GM18907 (cell line): ENCODE results near the gene PSMG3.
A peak's percentile ranks its signal among the peaks of the same experiment; 100 is the strongest.

Experiments
- ATAC-seq: cut with Tn5 transposase; IDR thresholded peaks from one replicate; pipeline ENCODE4 v1.9.1; 2021; ENCODE audit warnings: mild to moderate bottlenecking, moderate library complexity; ENCODE audit not compliant: unreplicated experiment

PSMG3 gene

GRCh38 chr7:1580422-1581030 lies 10.7 kb upstream of the PSMG3 start:
- no peak for ATAC-seq

- ATAC-seq: peak; percentile 51
Observed at GRCh38 chr7:1579481-1580421, 9.9 kb upstream of the PSMG3 start.

GRCh38 chr7:1578513-1578912 lies 8.7 kb upstream of the PSMG3 start:
- ATAC-seq: no peak

- ATAC-seq: no peak
Observed at GRCh38 chr7:1576521-1577253, 6.9 kb upstream of the PSMG3 start.

GRCh38 chr7:1575809-1576208 lies 6.0 kb upstream of the PSMG3 start:
- ATAC-seq: no peak

GRCh38 chr7:1572111-1572822 lies 2.4 kb upstream of the PSMG3 start:
- no peak for ATAC-seq

GRCh38 chr7:1569440-1569832 lies 396 bp downstream of the PSMG3 start:
- ATAC-seq: peak; percentile 24

- ATAC-seq: no peak
Observed at GRCh38 chr7:1569016-1569415, 816 bp downstream of the PSMG3 start.

- ATAC-seq: no peak
Observed at GRCh38 chr7:1567896-1568510, 1.8 kb downstream of the PSMG3 start.

- ATAC-seq: no peak
Observed at GRCh38 chr7:1567049-1567771, 2.6 kb downstream of the PSMG3 start.

- ATAC-seq: no peak
Observed at GRCh38 chr7:1566687-1567048, 3.2 kb downstream of the PSMG3 start.

- ATAC-seq: no peak
Observed at GRCh38 chr7:1564603-1565022, 5.2 kb downstream of the PSMG3 start.

- ATAC-seq: no peak
Observed at GRCh38 chr7:1563981-1564602, 5.7 kb downstream of the PSMG3 start.

GRCh38 chr7:1562597-1563051 lies 7.2 kb downstream of the PSMG3 start:
- no peak for ATAC-seq

- ATAC-seq: no peak
Observed at GRCh38 chr7:1562116-1562515, 7.7 kb downstream of the PSMG3 start.

GRCh38 chr7:1561036-1561940 lies 8.5 kb downstream of the PSMG3 start:
- ATAC-seq: no peak

- no peak for ATAC-seq
Observed at GRCh38 chr7:1560620-1561031, 9.2 kb downstream of the PSMG3 start.
